HEK293T (cell line): Measurements from ENCODE around the gene KCNK1.

Source experiments
- CTCF ChIA-PET: fragments of 350-600 bp; formaldehyde crosslinking; extraction: SDS; loops from one replicate; lab custom pipeline; 2021; ENCODE audit warnings: antibody characterized with exemption, inconsistent platforms; lab: Yijun Ruan, JAX
- POLR2A ChIA-PET: fragments of 350-600 bp; formaldehyde crosslinking; extraction: SDS; loops from one replicate; lab custom pipeline; 2020; ENCODE audit warnings: antibody characterized with exemption, inconsistent platforms; lab: Yijun Ruan, JAX
- DNase-seq: peaks from one replicate; pipeline ENCODE4 v3.0.0; 2012; ENCODE audit warnings: mixed read lengths; ENCODE audit errors: extremely low spot score
- ARNT ChIP-seq: fragments of 450-650 bp; IDR thresholded peaks from 2 replicates; pipeline ENCODE4 v1.6.1; 2017; ENCODE audit warnings: mild to moderate bottlenecking
- BHLHE40 ChIP-seq: fragments of 450-650 bp; IDR thresholded peaks from 2 replicates; pipeline ENCODE4 v1.6.1; 2016; ENCODE audit warnings: mild to moderate bottlenecking, moderate library complexity, borderline replicate concordance
- CTBP1 ChIP-seq: fragments of 450-650 bp; IDR thresholded peaks from 2 replicates; pipeline ENCODE4 v1.6.1; 2016; ENCODE audit warnings: borderline replicate concordance
- ELF4 ChIP-seq: fragments of 450-650 bp; IDR thresholded peaks from 2 replicates; pipeline ENCODE4 v1.6.1; 2017; ENCODE audit warnings: antibody characterized with exemption
- FOXA1 ChIP-seq: fragments of 450-650 bp; IDR thresholded peaks from 2 replicates; pipeline ENCODE4 v1.6.1; 2016; ENCODE audit warnings: mild to moderate bottlenecking
- FOXK2 ChIP-seq: fragments of 450-650 bp; IDR thresholded peaks from 2 replicates; pipeline ENCODE4 v1.6.1; 2016; ENCODE audit warnings: mild to moderate bottlenecking
- FOXM1 ChIP-seq: fragments of 450-650 bp; IDR thresholded peaks from 2 replicates; pipeline ENCODE4 v1.6.1; 2017; ENCODE audit warnings: mild to moderate bottlenecking, borderline replicate concordance
- HDGF ChIP-seq: fragments of 450-650 bp; IDR thresholded peaks from 2 replicates; pipeline ENCODE4 v1.6.1; 2017; ENCODE audit warnings: antibody characterized with exemption, borderline replicate concordance
- L3MBTL2 ChIP-seq: fragments of 450-650 bp; conservative IDR thresholded peaks from 2 replicates; pipeline ENCODE4 v1.6.1; 2016; ENCODE audit warnings: mild to moderate bottlenecking
- LEF1 ChIP-seq: fragments of 450-650 bp; IDR thresholded peaks from 2 replicates; pipeline ENCODE4 v1.6.1; 2017; ENCODE audit warnings: mild to moderate bottlenecking, borderline replicate concordance
- NFRKB ChIP-seq: fragments of 450-650 bp; IDR thresholded peaks from 2 replicates; pipeline ENCODE4 v1.6.1; 2016; ENCODE audit warnings: mild to moderate bottlenecking, moderate library complexity
- SP1 ChIP-seq: fragments of 450-650 bp; IDR thresholded peaks from 2 replicates; pipeline ENCODE4 v1.6.1; 2017
- SUZ12 ChIP-seq: fragments of 450-650 bp; IDR thresholded peaks from 2 replicates; pipeline ENCODE4 v1.6.1; 2016; ENCODE audit warnings: mild to moderate bottlenecking
- TARDBP ChIP-seq: fragments of 450-650 bp; IDR thresholded peaks from 2 replicates; pipeline ENCODE4 v1.6.1; 2016
- ZNF384 ChIP-seq: fragments of 450-650 bp; IDR thresholded peaks from 2 replicates; pipeline ENCODE4 v1.6.1; 2016
- TF ChIP-seq, protein P1 (sequence below): fragments of 450-650 bp; IDR thresholded peaks from 2 replicates; pipeline ENCODE4 v1.6.1; 2016

KCNK1 gene

GRCh38 chr1:233656687-233657086 lies 42.8 kb downstream of the KCNK1 start:
- TF ChIP-seq, protein P1, sequence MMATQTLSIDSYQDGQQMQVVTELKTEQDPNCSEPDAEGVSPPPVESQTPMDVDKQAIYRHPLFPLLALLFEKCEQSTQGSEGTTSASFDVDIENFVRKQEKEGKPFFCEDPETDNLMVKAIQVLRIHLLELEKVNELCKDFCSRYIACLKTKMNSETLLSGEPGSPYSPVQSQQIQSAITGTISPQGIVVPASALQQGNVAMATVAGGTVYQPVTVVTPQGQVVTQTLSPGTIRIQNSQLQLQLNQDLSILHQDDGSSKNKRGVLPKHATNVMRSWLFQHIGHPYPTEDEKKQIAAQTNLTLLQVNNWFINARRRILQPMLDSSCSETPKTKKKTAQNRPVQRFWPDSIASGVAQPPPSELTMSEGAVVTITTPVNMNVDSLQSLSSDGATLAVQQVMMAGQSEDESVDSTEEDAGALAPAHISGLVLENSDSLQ, result no peak
- TF ChIP-seq CTBP1 (no peak), NFRKB (no peak), BHLHE40 (no peak), FOXM1 (no peak)
- no peak for DNase-seq
- CTCF ChIA-PET, result interaction anchor here (1.1 kb wide), 1 partner anchor 216 kb away, joined by 3 read pairs; no protein-coding TSS in a partner anchor
- POLR2A ChIA-PET, result interaction anchor here (0.9 to 1.4 kb wide), 2 partner anchors 21 to 43 kb away, joined by 4 to 5 read pairs; partner anchors contain the start of gene KCNK1

DNA sequence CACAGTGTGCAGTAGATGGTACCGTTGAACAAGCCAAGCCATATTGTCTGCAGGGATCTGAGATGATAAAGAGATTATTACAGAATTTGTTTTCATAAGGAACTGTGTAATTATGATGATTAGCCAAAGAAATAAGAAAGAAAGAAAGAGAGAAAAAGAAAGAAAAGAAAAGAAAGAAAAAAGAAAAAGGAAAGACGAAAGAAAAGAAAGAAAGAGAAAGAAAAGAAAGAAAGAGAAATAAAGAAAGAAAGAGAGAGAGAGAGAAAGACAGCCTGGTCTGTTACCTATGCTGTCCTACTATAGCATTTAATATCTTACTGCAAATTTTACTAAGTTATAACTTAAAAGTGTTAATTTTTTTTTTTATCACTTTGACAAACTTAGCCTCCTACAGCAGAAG lies 43.6 kb downstream of the KCNK1 start:
- POLR2A ChIA-PET, result interaction anchor here (1.4 kb wide), 1 partner anchor 44 kb away, joined by 5 read pairs; the partner anchor contains the start of gene KCNK1
- TF ChIP-seq ELF4, result no peak
- no peak for TF ChIP-seq BHLHE40
- TF ChIP-seq, protein P1, result no peak
- no peak for TF ChIP-seq FOXA1
- no peak for TF ChIP-seq ARNT
- no peak for TF ChIP-seq FOXM1
- TF ChIP-seq FOXK2, result no peak
- no peak for TF ChIP-seq NFRKB
- TF ChIP-seq SUZ12, result no peak
- no peak for TF ChIP-seq CTBP1
- no peak for TF ChIP-seq HDGF
- no peak for TF ChIP-seq L3MBTL2
- TF ChIP-seq LEF1, result no peak
- no peak for TF ChIP-seq ZNF384
- TF ChIP-seq SP1, result no peak
- TF ChIP-seq TARDBP, result no peak

DNA sequence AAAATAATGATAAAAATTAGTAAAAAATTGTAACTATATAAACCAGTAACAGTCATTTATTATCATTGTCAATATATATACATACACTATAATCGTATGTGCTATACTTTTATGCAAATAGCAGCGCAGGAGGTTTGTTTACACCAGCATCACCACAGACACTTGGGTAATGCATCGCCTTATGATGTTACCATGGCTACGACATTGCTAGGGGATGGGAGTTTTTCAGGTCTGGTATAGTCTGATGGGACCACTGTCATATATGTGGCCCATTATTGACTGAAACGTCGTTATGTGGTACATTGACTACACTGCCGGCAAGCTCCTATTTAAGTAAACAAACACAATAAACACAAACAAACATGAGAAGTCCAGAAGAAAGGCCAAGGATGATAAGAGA lies 45.6 kb downstream of the KCNK1 start:
- no peak for TF ChIP-seq FOXA1
- no peak for TF ChIP-seq BHLHE40
- TF ChIP-seq HDGF, result no peak
- no peak for TF ChIP-seq LEF1
- no peak for DNase-seq
- ChIA-PET POLR2A (no interaction called here), CTCF (no interaction called here)

More for the DNA sequence above, 43.6 kb downstream of the KCNK1 start:
- CTCF ChIA-PET, result no interaction called here
- no peak for DNase-seq

GRCh38 chr1:233661376-233662159 lies 47.7 kb downstream of the KCNK1 start:
- ChIA-PET POLR2A (no interaction called here), CTCF (no interaction called here)
- TF ChIP-seq FOXA1 (no peak), FOXK2 (no peak), LEF1 (no peak), HDGF (no peak), ZNF384 (no peak), ARNT (no peak), SUZ12 (no peak), L3MBTL2 (no peak), TARDBP (no peak), SP1 (no peak), FOXM1 (no peak), CTBP1 (no peak), BHLHE40 (no peak), ELF4 (no peak), NFRKB (no peak)
- TF ChIP-seq, protein P1, result no peak
- no peak for DNase-seq

DNA sequence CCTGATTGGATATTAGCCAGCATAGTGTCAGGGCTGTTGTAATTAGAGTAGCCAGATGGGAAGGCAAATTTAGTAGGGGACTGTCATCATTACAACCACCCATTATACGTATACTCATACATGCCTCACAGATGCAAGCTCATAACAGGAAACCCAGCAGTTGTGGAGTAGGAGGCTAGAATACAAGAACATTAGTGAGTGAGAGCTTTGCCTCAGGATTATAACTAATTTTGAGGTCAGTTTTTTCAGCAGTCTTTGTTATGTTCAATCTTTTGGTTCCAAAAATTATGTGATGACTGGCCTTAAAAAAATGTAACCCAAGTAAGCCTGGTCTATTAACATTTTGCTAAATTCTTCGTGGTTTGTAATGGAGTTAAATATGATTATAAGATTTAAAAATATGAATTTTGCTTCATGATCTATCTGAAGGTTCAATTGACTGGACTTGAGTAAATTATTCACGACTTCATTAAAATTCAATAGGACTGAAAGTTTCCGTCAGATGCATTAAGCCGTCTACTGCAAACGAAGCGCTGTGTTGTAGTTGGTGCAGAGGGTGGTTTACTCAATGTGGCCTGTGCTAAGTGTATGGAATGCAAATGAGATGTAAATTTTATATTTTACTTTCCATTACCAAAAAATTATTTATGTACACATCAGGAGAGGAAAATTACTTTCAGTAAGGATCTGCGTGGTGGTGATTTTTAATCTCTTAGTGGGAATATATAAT lies 48.8 kb downstream of the KCNK1 start:
- DNase-seq, result no peak
- CTCF ChIA-PET, result interaction anchor here (0.6 kb wide), 1 partner anchor 33 kb away, joined by 3 read pairs; no protein-coding TSS in a partner anchor
- TF ChIP-seq, protein P1, result no peak
- no peak for TF ChIP-seq CTBP1
- TF ChIP-seq ELF4, result no peak
- TF ChIP-seq TARDBP, result no peak
- TF ChIP-seq HDGF, result no peak
- no peak for TF ChIP-seq ZNF384
- no peak for TF ChIP-seq FOXM1
- no peak for TF ChIP-seq L3MBTL2
- no peak for TF ChIP-seq SP1
- TF ChIP-seq BHLHE40, result no peak
- no peak for TF ChIP-seq LEF1
- TF ChIP-seq NFRKB, result no peak
- TF ChIP-seq FOXA1, result no peak
- POLR2A ChIA-PET, result no interaction called here
